Natural killer cell (primary cell): ENCODE data around the gene THOC6. TPM values are rescaled to one million over a fixed set of nuclear protein-coding genes. Genes with fewer than 3 reads are reported as not detected.
A peak's percentile ranks its signal among the peaks of the same experiment; 100 is the strongest.

Source experiments
- ATAC-seq, 3 donors: fragments of 150-1000 bp in 2 of 3; fragments of 200-7000 bp in 1 of 3; cut with Tn5 transposase; 1 replicate in 1 of 3; 2 replicates in 2 of 3; pipeline ENCODE4 v1.10.0; 2021; ENCODE audit warnings: mild to moderate bottlenecking in 2 of 3, moderate library complexity in 2 of 3
- DNase-seq, 2 donors: peaks; one replicate each; pipeline versions ENCODE4 v3.0.0 to v3.0.0-alpha.2; 2013 to 2021; ENCODE audit warnings: mixed read lengths in 1 of 2
- H3K27ac ChIP-seq: one replicate; pipeline ENCODE4 v1.5.1; 2013; ENCODE audit warnings: mild to moderate bottlenecking, low read length
- H3K27me3 ChIP-seq: one replicate; pipeline ENCODE4 v1.6.1; 2013; ENCODE audit warnings: low read length; ENCODE audit not compliant: control insufficient read depth, insufficient read depth
- H3K36me3 ChIP-seq: one replicate; pipeline ENCODE4 v1.6.1; 2013; ENCODE audit warnings: low read length; ENCODE audit not compliant: control insufficient read depth, insufficient read depth
- H3K4me1 ChIP-seq: one replicate; pipeline ENCODE4 v1.6.1; 2013; ENCODE audit warnings: low read length; ENCODE audit not compliant: control insufficient read depth, insufficient read depth
- H3K4me3 ChIP-seq: one replicate; pipeline ENCODE4 v1.5.1; 2013; ENCODE audit warnings: low read length
- H3K9me3 ChIP-seq: one replicate; pipeline ENCODE4 v1.6.1; 2013; ENCODE audit warnings: low read length; ENCODE audit not compliant: control insufficient read depth, insufficient read depth
- H3K27ac Mint-ChIP-seq, 2 donors: one replicate each; pipeline ENCODE4 v1.8.0; 2022; ENCODE audit warnings: mild to moderate bottlenecking in 2 of 2, mixed read lengths in 2 of 2, moderate library complexity in 1 of 2
- H3K27me3 Mint-ChIP-seq, 2 donors: one replicate each; pipeline ENCODE4 v1.8.0; 2022; ENCODE audit warnings: low read depth in 2 of 2, mixed read lengths in 2 of 2
- H3K36me3 Mint-ChIP-seq: one replicate; pipeline ENCODE4 v1.8.0; 2022; ENCODE audit warnings: mixed read lengths
- H3K4me1 Mint-ChIP-seq, 2 donors: one replicate each; pipeline ENCODE4 v1.8.0; 2022; ENCODE audit warnings: mixed read lengths in 2 of 2
- H3K4me3 Mint-ChIP-seq: one replicate; pipeline ENCODE4 v1.8.0; 2022; ENCODE audit warnings: mild to moderate bottlenecking, moderate library complexity, mixed read lengths
- H3K9me3 Mint-ChIP-seq, 2 donors: one replicate each; pipeline ENCODE4 v1.8.0; 2022; ENCODE audit warnings: mixed read lengths in 2 of 2
- CTCF ChIP-seq: fragments of 200-600 bp; IDR thresholded peaks from one replicate; pipeline ENCODE4 v1.8.0; 2022; ENCODE audit warnings: antibody characterized with exemption
- WGBS: methylation state at CpG from one replicate; pipeline ENCODE4 v1.1.7; 2013; ENCODE audit warnings: missing lambda C conversion rate; ENCODE audit not compliant: insufficient coverage; 5-methylcytosine and 5-hydroxymethylcytosine counted together
- intact Hi-C: fragments of 100-400 bp; cut with micrococcal nuclease; formaldehyde crosslinking; loops from one replicate; pipeline ENCODE4 v1.14.2; 2022
- total RNA-seq, 4 donors: library from RNA; stranded (reverse); fragments of 120-200 nt in 1 of 4; gene quantifications; one replicate each; pipeline versions ENCODE4 v1.2.3 to v1.2.4, GENCODE V29; 2013 to 2022

THOC6 gene
- total RNA-seq, 3 donors from 2014 or later (not counting 1 experiment from before 2014, with no cell fraction given), result 17.1 to 21.5 (median 17.2) TPM

GRCh38 chr16:3022208-3022683, 1.6 kb upstream of the THOC6 start:
- 35% methylated on average over 7 of the region's 8 CpGs for WGBS
- Mint-ChIP-seq H3K36me3 (no peaks in the 10 kb centered on the region), H3K4me3 (peak overlapping the region; percentile 94), H3K27ac (peak overlapping the region; percentile 91 to 92), H3K9me3 (no peaks in the 10 kb centered on the region), H3K27me3 (no peaks in the 10 kb centered on the region), H3K4me1 (peaks cover 35 to 54% of the 10 kb centered on the region in 2 donors)
- Histone ChIP-seq H3K27ac (peak overlapping the region; percentile 3), H3K4me3 (no peak overlapping the region), H3K4me1 (peaks cover 66% of the 10 kb centered on the region), H3K36me3 (peaks cover 13% of the 10 kb centered on the region), H3K9me3 (no peaks in the 10 kb centered on the region), H3K27me3 (peaks cover 6% of the 10 kb centered on the region)
- intact Hi-C loops, result no loop called here
- ATAC-seq (peak; percentile 18 to 36 (median 34)), DNase-seq (peak; percentile 78 to 81)
- TF ChIP-seq CTCF, result no peak

GRCh38 chr16:3022684-3023414, 986 bp upstream of the THOC6 start:
- no peak for ATAC-seq
- H3K27ac ChIP-seq, result peak overlapping the region; percentile 3
- H3K4me3 Mint-ChIP-seq, result peak overlapping the region; percentile 94

DNA sequence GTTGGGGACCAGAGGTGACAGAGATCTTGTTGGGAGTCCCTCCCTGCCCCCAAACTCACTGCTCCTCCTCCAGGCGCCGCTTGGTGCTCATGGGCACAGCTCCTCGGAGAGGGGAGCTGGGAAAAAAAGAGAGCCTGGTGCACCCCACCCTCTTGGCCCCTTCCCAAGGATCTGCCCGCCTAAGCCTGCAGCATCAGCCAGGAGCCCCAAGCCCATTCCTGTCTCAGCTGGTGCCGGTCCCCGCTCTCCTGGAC, 493 bp upstream of the THOC6 start:
- peaks cover 35 to 54% of the 10 kb centered on the region in 2 donors for H3K4me1 Mint-ChIP-seq
- no peak for ATAC-seq
- intact Hi-C loops, result no loop called here

More at GRCh38 chr16:3022684-3023414, 986 bp upstream of the THOC6 start:
- H3K4me3 ChIP-seq, result no peak overlapping the region
- WGBS, result 74% methylated on average over 7 of the region's 8 CpGs
- Mint-ChIP-seq H3K27me3 (no peaks in the 10 kb centered on the region), H3K36me3 (no peaks in the 10 kb centered on the region), H3K27ac (peak overlapping the region; percentile 91 to 92), H3K4me1 (peaks cover 35 to 54% of the 10 kb centered on the region in 2 donors), H3K9me3 (no peaks in the 10 kb centered on the region)
- intact Hi-C loops, result no loop called here
- no peaks in the 10 kb centered on the region for H3K9me3 ChIP-seq
- no peak for TF ChIP-seq CTCF
- peaks cover 15% of the 10 kb centered on the region for H3K36me3 ChIP-seq
- peaks cover 3% of the 10 kb centered on the region for H3K27me3 ChIP-seq
- peaks cover 68% of the 10 kb centered on the region for H3K4me1 ChIP-seq
- peak in 1 of 2 donors; percentile 41 for DNase-seq

More for the DNA sequence above, 493 bp upstream of the THOC6 start:
- H3K36me3 ChIP-seq, result peaks cover 15% of the 10 kb centered on the region
- TF ChIP-seq CTCF, result no peak
- no peaks in the 10 kb centered on the region for H3K27me3 ChIP-seq
- H3K27me3 Mint-ChIP-seq, result peaks cover 0 to 2% of the 10 kb centered on the region in 2 donors
- H3K27ac Mint-ChIP-seq, result peak overlapping the region; percentile 91 to 92
- H3K9me3 Mint-ChIP-seq, result no peaks in the 10 kb centered on the region
- H3K36me3 Mint-ChIP-seq, result no peaks in the 10 kb centered on the region
- no peak overlapping the region for H3K27ac ChIP-seq
- DNase-seq, result peak in 1 of 2 donors; percentile 58
- peak overlapping the region; percentile 94 for H3K4me3 Mint-ChIP-seq
- H3K9me3 ChIP-seq, result no peaks in the 10 kb centered on the region
- WGBS, result 46% methylated on average over 6 of the region's 6 CpGs
- H3K4me3 ChIP-seq, result peak overlapping the region; percentile 78
- H3K4me1 ChIP-seq, result peaks cover 67% of the 10 kb centered on the region
